GM04503 (cell line): ENCODE measurements around the gene NRF1.

Experiments
- DNase-seq: peaks from one replicate; pipeline ENCODE4 v3.0.0-alpha.2; 2012; ENCODE audit warnings: low read depth

The NRF1 gene

GRCh38 chr7:129804111-129804889 lies 192.8 kb downstream of the NRF1 start:
- no peak for DNase-seq

GRCh38 chr7:129804890-129805719 lies 193.6 kb downstream of the NRF1 start:
- DNase-seq: no peak
